GM18873 (cell line): ENCODE measurements around the gene DPP10.
"Not testable (repeated sequence)": the region's sequence is repeated elsewhere in the genome, so short reads cannot be mapped to it uniquely, and the experiment has no call there.

Experiments used
- ATAC-seq: cut with Tn5 transposase; IDR thresholded peaks from one replicate; pipeline ENCODE4 v1.9.1; 2021; ENCODE audit warnings: mild to moderate bottlenecking, moderate library complexity, moderate number of reproducible peaks; ENCODE audit not compliant: unreplicated experiment, low FRiP score

The DPP10 gene

DNA sequence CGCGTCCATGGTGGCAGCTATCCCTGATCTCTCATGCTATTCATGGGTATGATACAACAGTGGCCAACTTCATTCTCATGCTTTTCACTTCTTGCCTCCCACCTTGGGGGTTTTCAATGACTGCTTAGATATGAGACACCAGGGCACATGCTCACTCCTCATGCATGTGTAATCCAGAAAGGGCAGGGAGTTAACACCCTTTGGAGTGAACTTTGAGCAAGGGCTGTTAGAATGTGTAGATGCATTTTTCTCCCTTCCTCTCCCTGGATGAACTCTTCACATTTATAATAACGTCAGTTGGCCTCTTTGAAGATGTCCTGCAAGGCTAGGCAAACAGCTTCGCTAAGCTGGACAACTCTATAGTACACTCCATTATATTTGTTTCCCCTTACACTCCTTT, 56.7 kb downstream of the DPP10 start:
- ATAC-seq, result no peak

DNA sequence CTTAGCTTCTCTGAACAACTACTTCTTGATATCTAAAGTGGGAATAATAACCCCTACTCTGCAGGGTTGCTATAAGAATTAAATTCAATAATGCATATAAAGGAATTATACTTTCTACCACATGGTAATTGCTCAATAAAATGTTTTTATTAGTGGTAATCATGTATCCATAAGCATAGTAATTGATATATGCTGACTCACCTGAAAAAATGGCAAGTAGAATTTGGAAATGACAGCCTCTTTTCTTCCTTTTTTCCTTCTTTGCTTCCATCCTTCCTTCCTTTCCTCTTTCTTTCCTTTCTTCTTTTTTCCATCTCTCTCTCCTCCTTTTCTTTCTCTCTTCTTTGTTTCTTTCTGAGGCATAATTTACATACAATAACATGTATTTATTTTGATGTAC, 65.3 kb downstream of the DPP10 start:
- ATAC-seq, result no peak

DNA sequence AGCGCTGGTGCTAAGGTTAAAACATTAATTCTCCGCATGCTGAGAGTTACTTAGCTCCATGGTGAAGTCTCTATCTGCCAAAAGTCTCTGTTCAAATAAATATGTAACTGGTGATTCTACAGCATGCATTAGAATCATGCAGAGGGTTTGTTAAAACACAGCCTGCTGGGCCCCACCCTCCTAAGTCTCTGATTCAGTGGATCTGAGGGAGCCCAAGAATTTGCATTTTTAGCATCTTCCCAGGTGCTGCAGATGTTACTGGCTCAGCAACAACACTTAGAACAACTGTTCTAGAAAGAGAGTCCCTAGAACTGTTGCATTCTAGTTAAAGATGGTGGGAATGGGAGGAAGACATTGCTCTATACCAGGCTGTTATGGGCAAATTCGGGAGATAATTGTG, 73.4 kb downstream of the DPP10 start:
- ATAC-seq, result no peak

DNA sequence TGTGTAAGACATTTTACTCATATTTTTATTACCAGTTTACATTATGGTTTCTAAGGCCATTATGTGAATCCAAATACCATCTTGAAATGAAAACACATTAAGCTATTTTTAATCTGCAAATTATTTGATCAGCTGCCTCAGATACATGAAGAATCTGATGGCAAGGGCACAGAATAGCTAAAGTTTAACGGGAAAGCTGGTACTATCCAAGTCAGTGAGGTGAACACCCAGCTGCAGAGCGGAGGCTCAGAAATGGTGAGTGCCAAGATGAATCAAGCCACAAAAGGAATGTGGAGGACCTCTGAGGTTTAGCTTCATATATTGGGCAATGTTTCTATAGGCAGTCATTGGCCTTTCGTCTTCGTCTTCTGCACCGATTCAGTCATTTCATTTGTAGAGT, 75.1 kb downstream of the DPP10 start:
- ATAC-seq, result no peak

DNA sequence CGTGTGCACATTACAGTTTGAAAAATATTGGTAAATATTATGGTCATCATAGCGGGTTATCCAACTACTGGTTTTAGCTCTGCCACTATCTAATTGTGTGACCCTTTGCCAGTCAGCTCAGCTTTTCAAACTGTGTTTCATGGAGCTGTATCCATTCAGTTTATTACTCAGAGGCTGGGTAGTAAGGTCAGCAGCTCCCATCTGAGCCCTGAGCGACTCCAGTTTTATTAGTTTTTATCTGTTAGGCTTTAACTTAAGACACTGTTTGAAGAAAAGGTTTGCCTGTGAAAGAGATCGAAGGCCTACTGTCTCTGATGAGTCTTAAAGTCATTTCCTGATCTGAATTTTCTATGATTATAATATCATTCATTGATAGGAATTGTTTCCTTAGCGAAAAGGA, 76.3 kb downstream of the DPP10 start:
- no peak for ATAC-seq

DNA sequence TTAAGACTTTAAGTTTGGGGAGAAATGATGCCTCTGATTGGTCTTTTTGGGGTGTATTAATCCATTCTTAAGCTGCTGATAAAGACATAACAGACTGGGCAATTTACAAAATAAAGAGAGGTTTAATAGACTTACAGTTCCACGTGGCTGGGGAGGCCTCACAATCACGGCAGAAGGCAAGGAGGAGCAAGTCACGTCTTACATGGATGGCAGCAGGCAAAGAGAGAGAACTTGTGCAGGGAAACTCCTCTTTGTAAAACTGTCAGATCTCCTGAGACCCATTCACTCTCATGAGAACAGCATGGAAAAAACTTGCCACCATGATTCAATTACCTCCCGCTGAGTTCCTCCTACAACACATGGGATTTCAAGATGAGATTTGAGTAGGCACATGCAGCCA, 80.2 kb downstream of the DPP10 start:
- not testable (repeated sequence) for ATAC-seq

DNA sequence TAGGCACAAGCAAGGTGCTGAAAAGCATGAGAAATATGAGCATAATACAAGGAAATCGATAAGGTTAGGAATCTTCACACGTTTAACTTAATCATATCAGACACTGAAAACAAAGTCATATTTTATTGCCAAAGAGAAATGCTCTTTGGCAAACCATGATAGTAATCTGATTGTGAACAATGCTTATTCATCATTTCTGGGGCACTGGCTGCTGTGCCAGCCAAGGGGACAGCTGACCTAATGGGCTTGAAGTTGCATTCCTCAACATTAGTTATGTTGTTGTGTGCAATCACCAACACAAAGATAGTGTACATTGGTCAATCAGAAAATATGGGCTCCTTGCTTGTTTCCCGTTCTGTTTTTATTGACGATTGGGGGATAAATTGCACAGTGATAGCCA, 83.5 kb downstream of the DPP10 start:
- no peak for ATAC-seq

DNA sequence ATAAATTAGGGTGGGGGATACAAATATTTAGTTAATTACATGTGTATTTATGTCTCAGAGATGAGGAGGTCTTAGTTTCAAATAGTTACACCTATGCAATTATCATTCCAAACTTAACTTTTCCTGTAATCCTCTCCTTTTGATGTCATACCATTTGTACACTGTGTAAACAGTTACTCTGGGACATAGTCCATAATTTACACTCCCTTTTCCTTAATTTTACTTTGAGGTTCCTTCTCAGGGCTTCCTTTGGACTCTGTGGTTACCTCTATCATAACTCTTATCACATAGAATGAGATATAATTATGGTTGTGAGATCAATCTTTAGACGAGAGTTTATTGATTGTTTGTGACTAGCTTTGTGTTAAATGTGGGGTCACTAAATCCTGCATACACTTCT, 84.4 kb downstream of the DPP10 start:
- ATAC-seq, result no peak

DNA sequence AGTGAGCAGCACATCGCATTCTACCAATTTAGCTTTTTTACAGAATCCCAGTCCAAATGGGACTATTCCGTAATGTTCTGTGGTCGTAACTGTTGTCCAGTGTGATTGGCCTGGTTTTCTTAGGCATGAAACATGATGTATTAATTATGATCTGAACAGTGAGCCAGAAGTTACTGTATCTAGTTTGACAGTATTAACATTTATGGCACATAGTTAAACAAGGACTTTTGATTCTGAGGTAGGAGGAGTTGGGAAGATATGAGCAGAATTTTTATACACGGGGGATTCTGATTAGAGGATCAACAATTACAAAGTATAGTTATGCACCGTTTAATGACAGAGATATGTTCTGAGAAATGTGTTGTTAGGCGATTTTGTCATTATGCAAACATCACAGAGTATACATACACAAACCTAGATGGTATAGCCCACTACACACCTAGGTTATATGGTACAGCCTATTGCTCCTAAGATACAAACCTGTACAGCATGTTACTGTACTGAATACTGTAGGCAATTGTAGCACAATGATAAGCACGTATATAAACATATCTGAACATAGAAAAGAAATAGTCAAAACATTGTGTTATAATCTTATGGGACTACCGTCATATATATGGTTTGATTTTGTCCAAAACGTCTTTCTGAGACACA, 85.0 kb downstream of the DPP10 start:
- ATAC-seq, result no peak

DNA sequence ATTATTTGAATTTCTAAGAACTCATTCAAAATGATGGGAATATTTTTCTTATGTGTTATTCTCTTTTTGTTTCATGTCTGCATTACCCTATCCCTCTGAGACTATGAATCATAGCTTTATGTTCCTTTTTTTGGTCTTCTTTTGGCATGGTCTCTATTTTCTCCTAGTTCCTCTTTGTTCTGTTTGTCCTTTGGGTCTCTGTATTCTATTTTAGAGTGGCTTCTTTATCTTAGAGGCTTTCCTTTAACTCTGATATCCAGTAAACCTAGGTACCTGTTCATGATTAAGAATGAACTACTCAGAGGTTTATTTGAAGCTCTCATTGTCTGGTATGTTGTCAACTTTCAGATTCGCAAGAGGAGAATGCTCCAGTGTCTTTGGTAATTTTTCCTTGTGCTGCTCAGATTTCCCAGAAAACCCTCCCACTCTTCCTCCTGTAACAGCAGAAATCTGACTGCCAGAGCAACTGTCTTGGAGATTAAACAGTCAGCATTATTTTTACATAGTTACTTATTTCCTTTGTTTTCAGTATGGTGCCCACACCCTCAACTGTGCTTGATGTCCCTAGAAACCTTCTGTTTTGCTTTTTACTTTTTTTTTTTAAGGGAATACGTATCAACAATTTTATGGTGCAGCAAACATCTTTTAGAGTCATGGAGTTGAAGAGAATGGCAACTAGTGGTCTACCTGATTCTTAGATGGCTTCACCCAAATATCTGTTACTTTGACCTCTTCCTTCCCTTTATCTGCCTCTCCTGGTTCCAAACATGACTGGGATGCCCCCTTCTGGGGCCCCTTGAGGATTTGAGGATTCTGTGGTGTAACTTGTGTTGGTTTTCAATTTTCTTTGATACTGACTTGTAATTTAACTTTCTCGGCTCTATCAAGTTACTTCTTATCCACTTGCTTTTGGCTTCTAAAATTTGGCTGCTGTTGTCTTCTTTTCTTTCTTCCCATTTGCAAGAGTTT, 92.0 kb downstream of the DPP10 start:
- ATAC-seq, result no peak

DNA sequence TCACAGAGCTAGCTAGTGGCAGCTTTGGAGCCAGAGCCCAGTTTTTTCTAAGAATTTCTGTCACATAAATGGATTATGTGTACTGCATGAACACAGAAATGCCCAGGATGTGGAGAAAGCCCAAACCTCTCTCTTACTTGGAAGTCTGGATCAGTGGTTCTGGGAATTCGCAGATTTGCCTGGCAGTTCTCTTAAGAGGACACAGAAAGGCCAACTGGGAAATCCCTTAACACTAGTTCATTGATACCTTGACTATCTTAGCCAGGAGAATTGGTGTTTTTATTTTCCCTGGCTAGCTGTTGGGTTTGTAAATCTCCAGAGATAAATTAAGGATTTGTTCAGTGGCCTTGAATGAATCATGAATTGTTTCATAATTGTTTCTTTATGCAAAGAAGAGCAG, 95.3 kb downstream of the DPP10 start:
- no peak for ATAC-seq

DNA sequence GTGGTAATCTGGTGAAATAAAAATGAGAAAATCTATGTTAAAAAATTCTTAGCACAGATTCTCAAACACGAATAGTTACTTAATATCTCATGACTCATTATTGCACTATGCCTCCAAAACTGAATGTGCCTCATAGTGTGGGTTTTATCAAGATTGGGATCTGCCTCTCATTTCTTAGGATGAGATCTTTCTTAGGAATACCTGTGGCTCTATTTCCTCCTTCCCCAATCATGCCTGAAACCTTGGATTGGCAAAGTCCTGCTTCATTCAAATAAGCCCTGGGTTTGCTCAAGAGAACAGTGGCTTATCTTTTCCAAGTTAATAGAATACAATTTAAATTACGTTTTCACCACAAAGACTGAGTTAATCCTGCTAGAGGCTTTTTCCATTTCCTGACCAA, 100.3 kb downstream of the DPP10 start:
- no peak for ATAC-seq

DNA sequence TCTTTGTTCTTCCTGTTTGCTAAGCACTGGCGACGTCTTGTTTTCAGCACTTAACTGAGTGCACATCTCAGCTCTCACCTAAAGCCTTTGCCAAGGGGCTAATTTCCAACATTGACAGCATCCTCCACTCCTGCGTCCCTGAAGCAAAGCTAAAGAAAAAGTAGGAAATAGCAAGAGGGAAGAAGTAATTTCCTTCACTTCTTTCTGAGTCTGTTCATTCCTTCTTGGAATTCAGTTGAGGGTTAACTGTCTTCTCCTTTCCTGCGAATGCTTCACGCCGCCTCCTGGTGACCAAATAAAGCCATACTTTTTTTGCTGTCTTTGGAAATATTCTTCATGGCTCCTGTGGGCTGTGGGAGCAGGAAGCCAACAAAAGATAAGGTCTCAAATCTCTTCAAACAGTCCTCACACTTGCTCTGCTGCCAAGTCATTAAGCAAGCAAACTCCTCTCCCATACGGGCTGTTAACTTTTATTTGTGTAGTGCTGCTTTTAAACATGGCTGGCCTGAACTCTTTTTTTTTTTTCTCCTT, 100.9 kb downstream of the DPP10 start:
- no peak for ATAC-seq

DNA sequence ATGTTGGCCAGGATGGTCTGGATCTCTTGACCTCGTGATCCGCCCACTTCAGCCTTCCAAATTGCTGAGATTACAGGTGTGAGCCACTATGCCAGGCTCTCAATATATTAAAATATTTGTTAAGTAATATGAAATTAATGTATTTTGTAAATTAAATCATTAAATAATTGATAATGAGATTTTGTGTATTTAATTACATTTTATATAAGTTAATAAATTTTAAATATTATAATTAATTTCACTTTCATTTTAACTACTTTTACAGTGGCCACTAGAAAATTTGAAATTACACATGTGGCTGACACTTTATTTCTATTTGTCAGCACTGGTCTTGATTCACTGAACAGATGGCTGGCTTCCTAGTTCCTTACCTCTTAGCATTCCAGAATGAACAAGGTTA, 102.6 kb downstream of the DPP10 start:
- no peak for ATAC-seq

DNA sequence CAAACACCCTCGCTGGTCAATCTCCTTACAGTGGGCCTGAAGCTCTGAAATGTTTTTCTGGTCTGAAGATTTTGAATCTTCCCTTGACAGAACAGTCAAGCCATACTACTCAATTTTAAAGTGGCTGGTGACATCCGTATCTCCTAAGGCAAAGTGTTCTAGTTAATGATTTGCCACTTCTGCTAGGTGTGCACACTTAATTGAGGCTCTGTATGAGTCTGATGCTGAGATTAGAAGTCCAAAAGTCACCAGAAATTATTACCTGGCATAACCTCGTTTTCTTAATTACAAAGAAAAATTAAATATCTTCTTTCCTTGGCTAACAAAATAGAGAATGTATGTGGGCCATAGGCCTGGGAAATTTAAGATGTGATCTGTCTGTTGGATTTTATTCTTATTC, 104.1 kb downstream of the DPP10 start:
- ATAC-seq, result no peak

DNA sequence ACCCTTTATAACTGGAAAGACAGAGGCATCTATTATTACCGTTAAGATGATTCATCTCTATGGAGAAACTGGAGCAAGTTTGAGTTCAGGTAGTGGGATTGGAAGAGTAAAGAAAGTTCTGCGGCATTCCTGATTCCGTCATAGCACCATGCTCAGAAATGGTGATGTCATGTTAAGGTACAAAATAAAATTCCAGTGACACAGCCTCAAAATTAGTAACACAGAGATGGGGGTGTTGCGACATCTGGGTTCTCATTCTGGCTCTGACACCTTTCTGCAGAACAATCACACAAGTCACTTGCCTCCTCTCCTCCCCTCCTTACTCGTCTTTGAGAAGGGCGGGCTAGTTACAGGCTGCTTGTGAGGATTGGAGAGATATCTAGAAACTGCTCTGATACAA, 105.7 kb downstream of the DPP10 start:
- ATAC-seq, result no peak

DNA sequence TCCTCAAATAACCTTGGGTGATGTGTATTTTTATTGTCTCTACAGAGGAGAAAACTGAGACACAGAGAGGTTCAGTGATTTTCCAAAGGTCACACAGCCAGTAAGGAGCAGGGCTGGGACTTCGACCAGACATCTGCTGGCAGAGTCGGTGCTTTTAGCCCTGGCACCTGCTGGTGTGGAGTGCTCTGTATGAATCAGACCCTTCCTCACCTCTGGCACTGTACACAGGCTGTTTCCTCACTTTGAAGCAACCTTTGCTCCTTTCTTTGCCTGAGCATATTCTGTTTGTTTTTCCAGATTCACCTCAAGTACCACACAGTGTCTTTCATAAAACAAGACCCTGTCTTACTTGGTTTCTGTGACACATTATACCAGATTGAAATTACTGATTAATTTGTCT, 107.9 kb downstream of the DPP10 start:
- ATAC-seq, result no peak

DNA sequence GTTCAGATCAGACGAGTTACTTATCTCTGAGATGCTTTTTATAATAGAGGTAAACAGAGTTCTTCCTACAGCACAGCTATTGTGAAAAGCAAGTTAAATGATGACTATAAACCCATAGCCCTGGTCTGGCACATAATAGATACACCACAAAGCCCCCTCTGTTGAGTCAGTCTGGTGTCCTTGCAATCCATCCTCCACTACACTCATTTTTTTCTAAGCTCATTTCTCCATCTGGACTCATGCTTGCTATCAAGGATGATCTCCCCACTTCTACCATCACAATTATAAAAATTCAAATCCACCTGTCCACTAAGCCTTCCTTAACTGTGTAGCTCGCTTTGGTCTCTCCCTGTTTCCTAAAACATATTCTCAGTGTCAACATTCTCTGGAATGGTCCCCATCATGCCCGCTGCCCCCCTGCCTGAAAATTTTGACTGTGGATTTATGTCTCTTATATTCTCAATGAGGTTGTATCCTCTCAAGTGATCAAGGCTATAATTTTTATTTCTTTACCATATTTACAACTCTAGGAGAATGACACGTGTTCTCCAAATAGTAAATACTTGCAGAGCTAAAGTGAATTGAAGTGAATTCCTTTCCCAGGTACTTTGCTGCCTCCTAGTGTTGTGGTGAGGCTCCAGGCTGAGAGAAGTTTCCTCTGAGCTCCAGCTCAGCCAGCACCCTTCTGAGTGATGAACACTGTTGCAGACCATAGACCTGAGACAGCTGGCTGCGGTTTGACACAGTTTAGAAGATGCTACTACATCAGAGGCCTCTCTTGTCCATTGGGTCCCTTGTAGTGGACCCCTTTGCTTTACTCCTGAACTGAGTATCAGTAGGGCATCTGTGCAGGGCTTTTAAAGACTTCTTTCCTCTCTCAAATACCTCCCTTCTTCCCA, 108.7 kb downstream of the DPP10 start:
- ATAC-seq, result no peak

DNA sequence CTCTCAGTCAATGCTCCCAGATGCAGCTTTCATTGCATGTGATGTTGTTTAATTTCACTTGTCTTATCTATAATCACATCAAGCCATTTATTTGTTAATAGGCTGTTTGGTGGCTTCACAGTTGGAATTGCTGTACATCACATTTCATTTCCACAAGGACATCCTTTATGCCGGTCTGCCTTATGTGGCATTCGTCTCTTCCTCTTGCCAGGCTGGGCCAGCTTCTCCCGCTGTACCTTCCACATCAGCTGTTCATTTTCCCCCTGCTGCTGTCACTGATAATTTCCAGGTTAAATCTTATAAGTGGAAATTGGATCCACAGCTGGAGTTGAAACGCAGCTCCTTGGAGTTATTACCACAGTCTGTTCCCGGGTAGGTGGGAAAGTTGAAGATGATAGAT, 110.6 kb downstream of the DPP10 start:
- ATAC-seq, result no peak

DNA sequence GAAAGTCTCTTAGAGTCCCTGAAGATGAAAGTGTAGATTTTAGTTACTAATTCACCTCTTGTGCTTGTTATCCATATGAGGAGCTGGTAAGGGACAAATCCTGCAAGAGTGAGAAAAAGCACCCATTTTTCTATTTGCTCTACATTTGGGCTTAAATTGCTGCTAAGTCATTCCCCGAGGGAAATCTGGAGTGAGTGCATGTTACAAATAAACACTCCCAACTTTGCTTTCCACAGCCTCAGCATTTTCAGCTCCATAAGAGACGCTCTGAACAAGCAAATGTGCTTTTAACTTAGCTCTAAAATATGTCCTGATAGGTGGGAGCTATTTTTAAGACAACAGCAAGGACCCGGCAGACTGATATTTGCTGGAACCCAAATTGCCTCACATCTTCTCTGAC, 126.7 kb downstream of the DPP10 start:
- ATAC-seq, result no peak

DNA sequence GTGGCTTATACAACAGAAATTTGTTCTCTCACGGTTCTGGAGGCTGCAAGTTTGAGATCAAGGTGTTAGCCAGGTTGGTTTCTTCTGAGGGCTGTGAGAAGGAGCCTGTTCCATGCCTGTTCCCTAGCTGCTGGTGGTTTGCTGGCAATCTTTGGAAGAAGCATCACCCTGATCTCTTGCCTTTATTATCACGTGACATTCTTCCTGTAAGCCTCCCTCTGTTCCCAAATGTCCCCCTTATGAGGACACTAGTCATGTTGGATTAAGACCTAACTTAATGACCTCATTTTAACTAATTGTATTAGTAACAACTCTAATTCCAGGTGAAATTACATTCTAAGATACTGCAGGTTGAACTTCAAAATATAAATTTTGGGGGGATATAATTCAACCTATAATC, 135.2 kb downstream of the DPP10 start:
- ATAC-seq, result no peak
